Esophagus (tissue), 2 donors: ENCODE measurements around the gene NPIPA1. TPM values are rescaled to one million over a fixed set of nuclear protein-coding genes. Genes with fewer than 3 reads are reported as not detected.
"Not testable (repeated sequence)": the region's sequence is repeated elsewhere in the genome, so short reads cannot be mapped to it uniquely, and the experiment has no call there.

Experiments
- H3K27ac ChIP-seq, 2 donors: one replicate each; pipeline ENCODE4 v1.5.1; 2013; ENCODE audit warnings: low read depth in 2 of 2, mild to moderate bottlenecking in 2 of 2, inconsistent platforms in 1 of 2, low read length in 1 of 2, moderate library complexity in 1 of 2
- H3K27me3 ChIP-seq, 2 donors: one replicate each; pipeline ENCODE4 v1.6.1; 2013; ENCODE audit warnings: low read length in 2 of 2, control low read depth in 1 of 2, mild to moderate bottlenecking in 1 of 2; ENCODE audit not compliant: insufficient read depth in 2 of 2, control insufficient read depth in 1 of 2
- H3K36me3 ChIP-seq, 2 donors: one replicate each; pipeline ENCODE4 v1.6.1; 2013; ENCODE audit warnings: low read length in 1 of 2; ENCODE audit not compliant: control insufficient read depth in 2 of 2, insufficient read depth in 2 of 2
- H3K4me1 ChIP-seq, 2 donors: one replicate each; pipeline ENCODE4 v1.6.1; 2013; ENCODE audit warnings: low read length in 1 of 2; ENCODE audit not compliant: control insufficient read depth in 2 of 2, insufficient read depth in 2 of 2
- H3K4me3 ChIP-seq, 2 donors: one replicate each; pipeline ENCODE4 v1.5.1; 2013; ENCODE audit warnings: low read length in 2 of 2, mild to moderate bottlenecking in 2 of 2, low read depth in 1 of 2, moderate library complexity in 1 of 2
- H3K9me3 ChIP-seq, 2 donors: one replicate each; pipeline ENCODE4 v1.6.1; 2013; ENCODE audit warnings: mild to moderate bottlenecking in 2 of 2, low read depth in 1 of 2, low read length in 1 of 2, moderate library complexity in 1 of 2; ENCODE audit not compliant: control insufficient read depth in 2 of 2, insufficient read depth in 1 of 2
- WGBS, 2 donors: extraction: QIAGEN DNeasy Blood & Tissue Kit; methylation state at CpG; one replicate each; pipeline ENCODE4 v1.1.7; 2013; 5-methylcytosine and 5-hydroxymethylcytosine counted together
- polyA plus RNA-seq, 2 donors: library from polyadenylated mRNA; stranded (reverse); fragments of 200-250 nt; gene quantifications; one replicate each; pipeline ENCODE4 v1.2.3, GENCODE V29; 2013
- donor health status: healthy with polysubstance abuse.
- donor health status: Bipolar disorder and iron deficiency.

NPIPA1 gene
- polyA plus RNA-seq, 2 donors: 44.0 to 104 TPM

DNA sequence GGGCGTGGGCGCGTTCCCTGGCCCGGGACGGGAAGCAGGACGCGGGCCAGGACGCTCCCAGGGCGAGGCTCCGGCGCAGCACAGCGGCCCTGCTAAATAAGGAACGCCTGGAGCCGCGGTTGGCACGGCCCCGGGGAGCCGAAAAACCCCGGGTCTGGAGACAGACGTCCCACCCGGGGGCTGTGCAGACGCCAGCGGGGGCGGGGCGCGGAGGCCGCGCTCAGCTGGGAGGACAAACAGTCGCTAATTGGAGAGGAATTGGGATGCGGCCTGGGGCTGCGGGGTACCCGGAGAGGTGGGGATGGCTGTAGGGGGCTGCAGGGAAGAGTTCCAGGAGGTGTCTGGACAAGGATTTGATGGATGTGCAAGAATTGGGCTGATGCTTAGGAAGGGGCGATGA, 25.3 kb upstream of the NPIPA1 start:
- H3K9me3 ChIP-seq, H3K36me3 ChIP-seq, H3K27me3 ChIP-seq, H3K4me1 ChIP-seq: not testable (repeated sequence)
- peak overlapping the region; percentile 32 to 33 for H3K4me3 ChIP-seq
- peak overlapping the region in 1 of 2 donors; percentile 30 for H3K27ac ChIP-seq
- 0 to 1% methylated on average over 17 to 20 of the region's 33 CpGs for WGBS, 2 donors

DNA sequence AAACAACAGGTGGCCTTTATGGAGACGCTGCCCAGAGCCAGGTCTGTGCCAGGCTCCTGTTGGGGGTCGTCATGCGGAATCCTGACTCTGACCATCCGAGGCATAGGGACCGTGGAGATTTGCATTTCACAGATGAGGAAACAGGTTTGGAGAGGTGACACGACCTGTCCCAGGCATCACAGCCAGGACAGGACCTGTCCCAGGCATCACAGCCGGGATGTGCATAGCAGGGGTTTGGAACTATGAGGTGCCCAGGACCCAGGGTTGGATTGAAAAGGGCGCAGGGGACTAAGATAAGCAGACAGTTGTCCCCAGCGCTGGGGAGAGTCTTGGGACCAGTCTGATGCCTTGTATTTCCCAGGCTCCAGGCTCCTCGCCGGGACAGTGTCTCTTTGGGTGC, 24.7 kb upstream of the NPIPA1 start:
- not testable (repeated sequence) for H3K4me3 ChIP-seq, H3K27me3 ChIP-seq, H3K9me3 ChIP-seq, H3K4me1 ChIP-seq, H3K27ac ChIP-seq, H3K36me3 ChIP-seq
- WGBS, 2 donors: 14% methylated on average over 2 of the region's 11 CpGs; no CpG with 5 or more reads in 1 of the 2 donors

DNA sequence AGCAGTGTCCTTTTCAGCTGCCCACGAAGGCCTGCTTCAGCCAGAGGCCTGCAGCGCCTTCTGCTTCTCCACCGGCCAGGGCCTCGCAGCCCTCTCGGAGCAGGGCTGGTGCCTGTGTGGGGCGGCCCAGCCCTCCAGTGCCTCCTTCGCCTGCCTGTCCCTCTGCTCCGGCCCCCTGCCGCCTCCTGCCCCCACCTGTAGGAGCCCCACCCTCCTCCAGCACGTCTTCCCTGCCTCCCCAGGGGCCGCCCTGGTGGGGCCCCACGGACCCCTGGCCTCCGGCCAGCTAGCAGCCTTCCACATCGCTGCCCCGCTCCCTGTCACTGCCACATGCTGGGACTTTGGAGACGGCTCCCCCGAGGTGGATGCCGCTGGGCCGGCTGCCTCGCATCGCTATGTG, 18.7 kb upstream of the NPIPA1 start:
- H3K4me3 ChIP-seq, H3K9me3 ChIP-seq, H3K27me3 ChIP-seq, H3K4me1 ChIP-seq, H3K27ac ChIP-seq, H3K36me3 ChIP-seq: not testable (repeated sequence)
- WGBS, 2 donors: 63 to 71% methylated on average over 12 to 19 of the region's 21 CpGs

DNA sequence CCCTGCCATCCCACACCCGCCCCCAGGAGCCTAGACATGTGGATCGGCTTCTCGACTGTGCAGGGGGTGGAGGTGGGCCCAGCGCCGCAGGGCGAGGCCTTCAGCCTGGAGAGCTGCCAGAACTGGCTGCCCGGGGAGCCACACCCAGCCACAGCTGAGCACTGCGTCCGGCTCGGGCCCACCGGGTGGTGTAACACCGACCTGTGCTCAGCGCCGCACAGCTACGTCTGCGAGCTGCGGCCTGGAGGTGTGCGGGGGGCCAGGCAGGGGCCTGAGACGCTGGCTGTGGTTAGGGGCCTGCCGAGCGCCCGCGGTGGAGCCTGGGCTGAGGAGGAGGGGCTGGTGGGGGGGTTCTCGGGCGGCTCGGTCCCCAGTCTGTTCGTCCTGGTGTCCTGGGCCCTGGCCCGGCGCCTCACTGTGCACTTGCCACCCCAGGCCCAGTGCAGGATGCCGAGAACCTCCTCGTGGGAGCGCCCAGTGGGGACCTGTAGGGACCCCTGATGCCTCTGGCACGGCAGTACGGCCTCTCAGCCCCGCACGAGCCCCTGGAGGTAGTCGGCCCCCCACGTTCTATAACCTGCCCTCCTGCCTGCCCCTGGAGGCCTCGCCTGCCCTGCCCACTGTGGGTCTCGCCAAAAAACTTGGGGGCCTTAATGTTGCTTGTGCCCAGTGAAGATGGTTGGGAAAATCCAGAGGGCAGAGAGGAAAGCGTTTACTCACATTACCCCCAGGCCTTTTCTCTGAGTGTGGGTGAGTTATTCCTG, 17.2 kb upstream of the NPIPA1 start:
- H3K27ac ChIP-seq, H3K9me3 ChIP-seq, H3K27me3 ChIP-seq, H3K36me3 ChIP-seq, H3K4me3 ChIP-seq, H3K4me1 ChIP-seq: not testable (repeated sequence)
- 61 to 69% methylated on average over 27 to 32 of the region's 41 CpGs for WGBS, 2 donors

DNA sequence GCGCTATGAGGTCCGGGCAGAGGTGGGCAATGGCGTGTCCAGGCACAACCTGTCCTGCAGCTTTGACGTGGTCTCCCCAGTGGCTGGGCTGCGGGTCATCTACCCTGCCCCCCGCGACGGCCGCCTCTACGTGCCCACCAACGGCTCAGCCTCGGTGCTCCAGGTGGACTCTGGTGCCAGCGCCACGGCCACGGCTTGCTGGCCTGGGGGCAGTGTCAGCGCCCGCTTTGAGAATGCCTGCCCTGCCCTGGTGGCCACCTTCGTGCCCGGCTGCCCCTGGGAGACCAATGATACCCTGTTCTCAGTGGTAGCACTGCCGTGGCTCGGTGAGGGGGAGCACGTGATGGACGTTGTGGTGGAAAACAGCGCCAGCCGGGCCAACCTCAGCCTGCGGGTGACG, 15.0 kb upstream of the NPIPA1 start:
- not testable (repeated sequence) for H3K36me3 ChIP-seq, H3K4me3 ChIP-seq, H3K27me3 ChIP-seq, H3K4me1 ChIP-seq, H3K27ac ChIP-seq, H3K9me3 ChIP-seq
- 93 to 98% methylated on average over 6 to 12 of the region's 27 CpGs for WGBS, 2 donors

DNA sequence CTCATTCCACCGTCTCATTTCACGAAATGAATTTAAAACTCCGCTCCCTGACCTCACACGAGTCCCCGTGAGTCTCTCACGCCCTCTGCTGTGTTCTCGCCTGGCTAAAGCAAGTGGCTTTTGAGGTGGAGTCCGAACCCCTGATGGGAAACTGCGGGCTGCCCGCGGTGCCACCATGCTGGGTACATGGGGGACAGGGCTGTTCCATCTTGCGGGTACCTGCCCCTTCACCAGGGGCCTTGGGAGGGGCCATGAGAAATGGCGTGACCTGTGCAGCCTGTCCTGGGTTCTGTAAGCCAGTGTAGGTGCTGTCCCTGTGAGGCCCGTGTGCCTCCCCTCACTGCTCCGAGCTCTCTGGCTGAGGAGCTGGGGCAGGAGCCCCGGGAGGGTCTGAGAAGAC, 14.3 kb upstream of the NPIPA1 start:
- not testable (repeated sequence) for H3K4me1 ChIP-seq
- WGBS, 2 donors: 86 to 87% methylated on average over 7 to 9 of the region's 16 CpGs

DNA sequence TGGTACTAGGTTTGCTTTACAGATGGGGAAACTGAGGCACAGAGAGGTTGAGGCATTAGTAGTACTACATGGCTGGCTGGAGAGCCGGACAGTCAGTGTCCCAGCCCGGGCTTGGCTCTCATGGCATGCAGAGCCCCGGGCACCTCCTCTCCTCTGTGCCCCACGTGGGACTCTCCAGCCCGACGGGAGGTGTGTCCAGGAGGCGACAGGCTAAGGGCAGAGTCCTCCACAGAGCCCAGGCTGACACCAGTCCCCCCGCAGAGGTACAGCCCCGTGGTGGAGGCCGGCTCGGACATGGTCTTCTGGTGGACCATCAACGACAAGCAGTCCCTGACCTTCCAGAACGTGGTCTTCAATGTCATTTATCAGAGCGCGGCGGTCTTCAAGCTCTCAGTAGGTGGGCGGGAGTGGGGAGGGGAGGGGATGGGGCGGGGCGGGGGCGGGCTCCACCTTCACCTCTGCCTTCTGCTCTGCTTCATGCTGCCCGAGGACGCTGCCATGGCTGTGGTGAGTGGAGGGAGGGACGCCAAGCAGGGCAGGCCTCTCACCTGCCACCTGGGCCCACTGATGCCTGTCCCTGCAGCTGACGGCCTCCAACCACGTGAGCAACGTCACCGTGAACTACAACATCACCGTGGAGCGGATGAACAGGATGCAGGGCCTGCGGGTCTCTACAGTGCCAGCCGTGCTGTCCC, 13.7 kb upstream of the NPIPA1 start:
- H3K4me3 ChIP-seq: not testable (repeated sequence)
- WGBS, 2 donors: 68 to 79% methylated on average over 8 to 15 of the region's 31 CpGs

More for the DNA sequence above, 14.3 kb upstream of the NPIPA1 start:
- H3K4me3 ChIP-seq, H3K27ac ChIP-seq, H3K27me3 ChIP-seq, H3K9me3 ChIP-seq, H3K36me3 ChIP-seq: not testable (repeated sequence)

DNA sequence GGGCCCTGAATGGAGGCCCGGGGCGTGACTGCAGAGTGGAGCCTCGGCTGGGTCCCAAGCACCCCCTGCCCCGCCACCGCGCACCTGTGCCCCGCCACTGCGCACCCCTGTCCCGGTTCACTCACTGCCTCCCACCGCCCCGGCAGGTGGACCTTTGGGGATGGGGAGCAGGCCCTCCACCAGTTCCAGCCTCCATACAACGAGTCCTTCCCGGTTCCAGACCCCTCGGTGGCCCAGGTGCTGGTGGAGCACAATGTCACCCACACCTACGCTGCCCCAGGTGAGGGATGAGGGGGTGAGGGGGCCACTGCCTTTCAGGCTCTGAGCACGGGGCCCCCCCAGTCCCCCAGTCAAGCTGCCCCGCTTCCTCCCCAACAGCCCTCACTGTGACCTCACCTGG, 12.9 kb upstream of the NPIPA1 start:
- not testable (repeated sequence) for H3K36me3 ChIP-seq, H3K9me3 ChIP-seq, H3K4me1 ChIP-seq, H3K27me3 ChIP-seq, H3K27ac ChIP-seq, H3K4me3 ChIP-seq
- 90% methylated on average over 2 to 5 of the region's 17 CpGs for WGBS, 2 donors

More for the DNA sequence above, 13.7 kb upstream of the NPIPA1 start:
- H3K36me3 ChIP-seq, H3K9me3 ChIP-seq, H3K27me3 ChIP-seq, H3K4me1 ChIP-seq, H3K27ac ChIP-seq: not testable (repeated sequence)

DNA sequence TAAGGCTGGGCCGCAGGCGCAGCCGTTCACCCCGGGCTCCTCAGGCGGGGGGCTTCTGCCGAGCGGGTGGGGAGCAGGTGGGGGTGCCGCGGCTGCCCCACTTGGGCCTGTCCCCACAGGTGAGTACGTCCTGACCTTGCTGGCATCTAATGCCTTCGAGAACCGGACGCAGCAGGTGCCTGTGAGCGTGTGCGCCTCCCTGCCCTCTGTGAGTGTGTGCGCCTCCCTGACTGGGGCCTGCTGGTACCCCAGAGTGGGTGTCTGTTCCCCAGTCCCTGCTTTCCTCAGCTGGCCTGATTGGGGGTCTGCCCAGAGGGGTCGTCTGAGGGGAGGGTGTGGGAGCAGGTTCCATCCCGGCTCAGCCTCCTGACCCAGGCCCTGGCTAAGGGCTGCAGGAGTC, 12.3 kb upstream of the NPIPA1 start:
- not testable (repeated sequence) for H3K4me1 ChIP-seq, H3K9me3 ChIP-seq
- 96 to 100% methylated on average over 1 to 6 of the region's 18 CpGs for WGBS, 2 donors

More for the DNA sequence above, 12.3 kb upstream of the NPIPA1 start:
- H3K27me3 ChIP-seq, H3K36me3 ChIP-seq, H3K4me3 ChIP-seq, H3K27ac ChIP-seq: not testable (repeated sequence)
